Activated CD8-positive, alpha-beta T cell treated with anti-CD3 and anti-CD28 coated beads for 36 hours (primary cell): ENCODE measurements around the gene ARL6IP6. TPM values are rescaled to one million over a fixed set of nuclear protein-coding genes. Genes with fewer than 3 reads are reported as not detected.
"Not testable (repeated sequence)": the region's sequence is repeated elsewhere in the genome, so short reads cannot be mapped to it uniquely, and the experiment has no call there.

Experiments
- ATAC-seq: fragments of 200-7000 bp; cut with Tn5 transposase; one replicate; pipeline ENCODE4 v1.10.0; 2021; ENCODE audit warnings: mild to moderate bottlenecking, moderate library complexity
- CTCF ChIA-PET: fragments of 350-600 bp; sonication (Branson Sonifier 250); formaldehyde crosslinking; loops from one replicate; lab custom pipeline; 2021; ENCODE audit warnings: antibody characterized with exemption; lab: Charles Lee
- POLR2A ChIA-PET: fragments of 350-600 bp; sonication (Branson Sonifier 250); formaldehyde crosslinking; loops from one replicate; lab custom pipeline; 2021; ENCODE audit warnings: antibody characterized with exemption; lab: Charles Lee
- DNase-seq: peaks from one replicate; pipeline ENCODE4 v3.0.0-alpha.2; 2020
- H3K27ac Mint-ChIP-seq: one replicate; pipeline ENCODE4 v1.8.0; 2021; ENCODE audit warnings: mild to moderate bottlenecking, mixed read lengths
- H3K27me3 Mint-ChIP-seq: one replicate; pipeline ENCODE4 v1.8.0; 2021; ENCODE audit warnings: mixed read lengths
- H3K36me3 Mint-ChIP-seq: one replicate; pipeline ENCODE4 v1.8.0; 2021; ENCODE audit warnings: low read depth, mixed read lengths
- H3K4me1 Mint-ChIP-seq: one replicate; pipeline ENCODE4 v1.8.0; 2021; ENCODE audit warnings: low read depth, mixed read lengths
- H3K4me3 Mint-ChIP-seq: one replicate; pipeline ENCODE4 v1.8.0; 2021; ENCODE audit warnings: mild to moderate bottlenecking, moderate library complexity, mixed read lengths
- H3K9me3 Mint-ChIP-seq: one replicate; pipeline ENCODE4 v1.8.0; 2021; ENCODE audit warnings: mixed read lengths
- intact Hi-C: fragments of 100-400 bp; cut with micrococcal nuclease; formaldehyde crosslinking; loops from one replicate; pipeline ENCODE4 v1.10.0; 2022
- total RNA-seq, 2 experiments: library from RNA; stranded (reverse); gene quantifications; one replicate each; pipeline ENCODE4 v1.2.3, GENCODE V29; 2021
- TF ChIP-seq, protein P1 (sequence below): fragments of 200-600 bp; IDR thresholded peaks from one replicate; pipeline ENCODE4 v1.8.0; 2022; ENCODE audit warnings: antibody characterized with exemption, mild to moderate bottlenecking

Gene ARL6IP6
- total RNA-seq, 2 experiments from 2014 or later, result 21.0 to 29.8 TPM

DNA sequence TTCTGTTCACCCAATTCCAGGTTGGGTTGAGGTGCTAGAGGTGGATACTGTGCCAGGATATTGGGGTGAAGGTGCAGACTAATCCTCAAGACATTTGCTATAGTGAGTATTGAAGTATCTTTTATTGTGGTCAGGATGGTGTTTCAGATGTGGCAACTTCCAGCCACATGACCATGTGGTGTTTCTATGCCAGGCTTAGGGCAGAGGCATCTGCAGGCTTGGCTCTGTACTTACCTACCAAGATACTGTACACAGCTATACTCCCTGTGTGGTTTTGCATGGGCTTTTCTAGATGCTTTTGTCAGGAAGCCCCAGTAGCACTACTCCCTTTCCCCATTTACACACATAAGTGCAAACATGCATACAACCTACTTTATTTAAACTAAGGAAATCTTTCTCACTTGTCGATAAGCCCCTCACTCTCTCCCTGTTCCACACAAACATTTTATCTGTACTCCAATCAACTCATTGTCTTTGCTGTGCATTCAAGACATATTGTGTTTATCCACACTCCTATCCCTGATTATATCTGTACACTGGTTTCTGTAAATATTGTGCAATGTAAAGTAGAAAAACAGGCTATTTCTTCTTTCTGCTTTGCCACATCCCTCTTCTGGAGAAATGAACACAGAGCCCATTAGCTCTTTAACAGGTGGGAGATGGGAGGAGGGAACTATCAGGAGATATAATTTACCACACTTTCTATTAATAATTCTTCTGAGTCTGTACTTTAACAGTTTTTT is 12.3 kb downstream of the ARL6IP6 start:
- Mint-ChIP-seq H3K27ac (no peak overlapping the region), H3K9me3 (no peaks in the 10 kb centered on the region), H3K27me3 (no peaks in the 10 kb centered on the region), H3K4me1 (peaks cover 22% of the 10 kb centered on the region), H3K4me3 (no peak overlapping the region), H3K36me3 (peaks cover 7% of the 10 kb centered on the region)
- TF ChIP-seq, protein P1, sequence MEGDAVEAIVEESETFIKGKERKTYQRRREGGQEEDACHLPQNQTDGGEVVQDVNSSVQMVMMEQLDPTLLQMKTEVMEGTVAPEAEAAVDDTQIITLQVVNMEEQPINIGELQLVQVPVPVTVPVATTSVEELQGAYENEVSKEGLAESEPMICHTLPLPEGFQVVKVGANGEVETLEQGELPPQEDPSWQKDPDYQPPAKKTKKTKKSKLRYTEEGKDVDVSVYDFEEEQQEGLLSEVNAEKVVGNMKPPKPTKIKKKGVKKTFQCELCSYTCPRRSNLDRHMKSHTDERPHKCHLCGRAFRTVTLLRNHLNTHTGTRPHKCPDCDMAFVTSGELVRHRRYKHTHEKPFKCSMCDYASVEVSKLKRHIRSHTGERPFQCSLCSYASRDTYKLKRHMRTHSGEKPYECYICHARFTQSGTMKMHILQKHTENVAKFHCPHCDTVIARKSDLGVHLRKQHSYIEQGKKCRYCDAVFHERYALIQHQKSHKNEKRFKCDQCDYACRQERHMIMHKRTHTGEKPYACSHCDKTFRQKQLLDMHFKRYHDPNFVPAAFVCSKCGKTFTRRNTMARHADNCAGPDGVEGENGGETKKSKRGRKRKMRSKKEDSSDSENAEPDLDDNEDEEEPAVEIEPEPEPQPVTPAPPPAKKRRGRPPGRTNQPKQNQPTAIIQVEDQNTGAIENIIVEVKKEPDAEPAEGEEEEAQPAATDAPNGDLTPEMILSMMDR, result no peak
- CTCF ChIA-PET, result interaction anchor here (1.3 to 1.4 kb wide), 2 partner anchors 15 kb away, joined by 3 to 4 read pairs; no protein-coding TSS in a partner anchor
- intact Hi-C loops, result no loop called here
- peak; percentile 86 for ATAC-seq
- DNase-seq, result peak; percentile 50
- POLR2A ChIA-PET, result interaction anchor here (2.4 kb wide), 1 partner anchor 13 kb away, joined by 11 read pairs; the partner anchor contains the start of genes ARL6IP6 and PRPF40A

DNA sequence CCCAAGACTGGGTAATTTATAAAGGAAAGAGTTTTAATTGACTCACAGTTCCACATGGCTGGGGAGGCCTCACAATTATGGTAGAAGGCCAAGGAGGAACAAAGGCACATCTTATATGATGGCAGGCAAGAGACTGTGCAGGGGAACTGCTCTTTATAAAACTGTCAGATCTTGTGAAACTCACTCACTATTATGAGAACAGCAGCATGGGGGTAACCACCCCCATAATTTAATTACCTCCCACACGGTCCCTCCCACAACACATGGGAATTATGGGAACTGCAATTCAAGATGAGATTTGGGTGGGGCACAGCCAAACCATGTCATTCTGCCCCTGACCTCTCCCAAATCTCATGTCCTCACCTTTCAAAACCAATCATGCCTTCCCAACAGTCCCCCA is 19.1 kb downstream of the ARL6IP6 start:
- H3K27ac Mint-ChIP-seq, DNase-seq, H3K4me3 Mint-ChIP-seq, CTCF ChIA-PET, POLR2A ChIA-PET, H3K9me3 Mint-ChIP-seq, H3K27me3 Mint-ChIP-seq, intact Hi-C loops, ATAC-seq, H3K4me1 Mint-ChIP-seq: not testable (repeated sequence)
- H3K36me3 Mint-ChIP-seq, result peaks cover 32% of the 10 kb centered on the region

DNA sequence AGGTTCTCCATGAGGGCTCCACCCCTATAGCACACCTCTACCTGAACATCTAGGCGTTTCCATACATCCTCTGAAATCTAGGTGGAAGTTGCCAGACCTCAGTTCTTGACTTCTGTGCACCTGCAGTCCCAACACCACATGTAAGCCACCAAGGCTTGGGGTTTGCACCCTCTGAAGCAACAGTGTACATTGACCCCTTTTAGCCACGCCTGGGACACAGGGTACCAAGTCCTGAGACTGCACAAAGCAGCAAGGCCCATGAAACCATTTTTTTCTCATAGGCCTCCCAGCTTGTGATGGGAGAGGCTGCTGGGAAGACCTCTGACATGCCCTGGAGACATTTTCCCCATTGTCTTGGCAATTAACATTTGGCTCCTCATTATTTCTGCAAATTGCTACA is 20.0 kb downstream of the ARL6IP6 start:
- Mint-ChIP-seq H3K9me3 (no peaks in the 10 kb centered on the region), H3K4me3 (no peak overlapping the region), H3K27me3 (no peaks in the 10 kb centered on the region), H3K4me1 (peaks cover 2% of the 10 kb centered on the region), H3K27ac (no peak overlapping the region), H3K36me3 (peaks cover 32% of the 10 kb centered on the region)
- ChIA-PET CTCF (interaction anchor here (1.1 kb wide), 1 partner anchor 123 kb away, joined by 3 read pairs; no protein-coding TSS in a partner anchor), POLR2A (no interaction called here)
- intact Hi-C loops, result no loop called here
- ATAC-seq, result no peak
- TF ChIP-seq, protein P1, result no peak
- DNase-seq, result no peak

GRCh38 chr2:152739705-152740104 is 21.3 kb downstream of the ARL6IP6 start:
- DNase-seq, POLR2A ChIA-PET, H3K27me3 Mint-ChIP-seq, ATAC-seq, H3K27ac Mint-ChIP-seq, CTCF ChIA-PET, H3K9me3 Mint-ChIP-seq, H3K4me1 Mint-ChIP-seq, H3K4me3 Mint-ChIP-seq, intact Hi-C loops: not testable (repeated sequence)
- peaks cover 29% of the 10 kb centered on the region for H3K36me3 Mint-ChIP-seq

GRCh38 chr2:152740743-152741328 is 22.4 kb downstream of the ARL6IP6 start:
- ChIA-PET POLR2A (no interaction called here), CTCF (interaction anchor here (0.6 to 1.0 kb wide), 3 partner anchors 11 to 1401 kb away, joined by 3 to 4 read pairs (median 3); no protein-coding TSS in a partner anchor)
- Mint-ChIP-seq H3K9me3 (no peaks in the 10 kb centered on the region), H3K36me3 (peaks cover 28% of the 10 kb centered on the region), H3K4me3 (no peak overlapping the region), H3K27me3 (no peaks in the 10 kb centered on the region), H3K4me1 (no peaks in the 10 kb centered on the region), H3K27ac (no peak overlapping the region)
- intact Hi-C loops, result no loop called here
- DNase-seq, result no peak
- ATAC-seq, result peak; percentile 87
- TF ChIP-seq, protein P1, result peak; percentile 83

DNA sequence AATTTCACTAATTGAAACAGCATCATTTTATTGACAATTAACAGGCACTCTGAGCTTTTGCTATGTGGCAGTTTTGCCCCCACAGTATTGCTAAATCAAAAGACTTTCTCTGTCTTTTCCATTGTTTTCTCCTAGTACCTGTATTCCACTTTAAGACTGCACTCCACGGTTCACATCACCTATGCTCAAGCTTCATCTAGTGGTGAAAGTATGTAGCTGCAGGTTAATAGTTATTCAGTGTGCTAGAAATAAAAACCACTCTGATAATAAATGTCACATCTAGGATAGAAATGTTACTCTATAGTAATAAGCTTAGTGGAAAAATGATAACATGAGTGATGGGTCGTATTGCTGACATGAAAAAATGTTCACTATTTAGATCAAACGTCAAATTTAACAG is 24.6 kb downstream of the ARL6IP6 start:
- Mint-ChIP-seq H3K4me3 (no peak overlapping the region), H3K9me3 (no peaks in the 10 kb centered on the region), H3K27ac (no peak overlapping the region), H3K4me1 (no peaks in the 10 kb centered on the region), H3K36me3 (peaks cover 19% of the 10 kb centered on the region), H3K27me3 (no peaks in the 10 kb centered on the region)
- CTCF ChIA-PET, result interaction anchor here (0.6 to 2.0 kb wide), 10 partner anchors 8 to 567 kb away, joined by 3 to 9 read pairs (median 3); partner anchors contain the start of gene STAM2
- DNase-seq, result no peak
- POLR2A ChIA-PET, result interaction anchor here (1.1 kb wide), 1 partner anchor 24 kb away, joined by 4 read pairs; no protein-coding TSS in a partner anchor
- no peak for ATAC-seq
- TF ChIP-seq, protein P1, result peak; percentile 50
- intact Hi-C loops, result no loop called here

DNA sequence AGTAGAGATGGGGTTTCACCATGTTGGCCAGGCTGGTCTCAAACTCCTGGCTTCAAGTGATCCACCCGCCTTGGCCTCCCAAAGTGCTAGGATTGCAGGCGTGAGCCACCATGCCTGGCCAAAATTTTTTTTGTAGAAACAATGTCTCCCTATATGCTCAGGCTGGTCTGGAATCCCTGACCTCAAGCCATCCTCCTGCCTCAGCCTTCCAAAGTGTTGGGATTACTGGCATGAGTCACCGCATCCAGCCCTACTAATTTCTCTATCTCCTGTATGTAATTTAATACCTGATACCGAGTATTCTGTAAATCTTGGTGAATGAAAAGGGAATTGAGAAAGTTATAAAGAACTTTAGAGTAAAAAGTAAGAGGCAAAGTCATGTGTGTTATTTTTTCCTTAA is 29.3 kb downstream of the ARL6IP6 start:
- H3K9me3 Mint-ChIP-seq, CTCF ChIA-PET, intact Hi-C loops, H3K4me1 Mint-ChIP-seq, POLR2A ChIA-PET, H3K27me3 Mint-ChIP-seq, ATAC-seq, H3K27ac Mint-ChIP-seq, H3K4me3 Mint-ChIP-seq, DNase-seq: not testable (repeated sequence)
- H3K36me3 Mint-ChIP-seq, result peaks cover 21% of the 10 kb centered on the region
